Caco-2 (cell line): ENCODE data around the gene MEGF6. TPM values are rescaled to one million over a fixed set of nuclear protein-coding genes. Genes with fewer than 3 reads are reported as not detected.
"Not testable (repeated sequence)": the region's sequence is repeated elsewhere in the genome, so short reads cannot be mapped to it uniquely, and the experiment has no call there.

Experiments
- BruUV-seq: library from RNA; stranded (reverse); fragments of 400-500 nt; replicated peaks from 2 replicates; lab custom pipeline; 2021; lab: Mats Ljungman, UMichigan
- CTCF ChIA-PET: fragments of 300-600 bp; sonication (Branson Sonifier 250); formaldehyde crosslinking; loops from one replicate; lab custom pipeline; 2022; ENCODE audit warnings: antibody characterized with exemption; lab: Charles Lee
- POLR2A ChIA-PET: fragments of 300-600 bp; sonication (Branson Sonifier 250); formaldehyde crosslinking; loops from one replicate; lab custom pipeline; 2022; ENCODE audit warnings: antibody characterized with exemption; lab: Charles Lee
- DNase-seq, 2 experiments: peaks; one replicate each; pipeline versions ENCODE4 v3.0.0 to v3.0.0-alpha.2; 2020 to 2022
- H3K27me3 ChIP-seq: replicated peaks from 2 replicates; pipeline ENCODE4 v1.6.0; 2011; ENCODE audit warnings: low read length; ENCODE audit not compliant: control insufficient read depth, insufficient read depth
- H3K36me3 ChIP-seq: 2 replicates; pipeline ENCODE4 v1.5.1; 2011; ENCODE audit warnings: low read length; ENCODE audit not compliant: control insufficient read depth, insufficient read depth
- H3K4me1 ChIP-seq: fragments of 250-450 bp; sonication (Bioruptor Pico); 2 replicates; pipeline ENCODE4 v1.5.1; 2020; ENCODE audit warnings: mild to moderate bottlenecking
- H3K4me3 ChIP-seq: 2 replicates; pipeline ENCODE4 v1.5.1; 2011; ENCODE audit warnings: low read depth, mild to moderate bottlenecking, control low read depth, low read length
- H3K9me3 ChIP-seq: fragments of 250-450 bp; sonication (Bioruptor Pico); 2 replicates; pipeline ENCODE4 v1.5.1; 2020; ENCODE audit warnings: mild to moderate bottlenecking, moderate library complexity
- H3K27ac Mint-ChIP-seq: one replicate; pipeline ENCODE4 v1.8.0; 2022; ENCODE audit warnings: mixed read lengths; ENCODE audit not compliant: unreplicated experiment
- H3K27me3 Mint-ChIP-seq: one replicate; pipeline ENCODE4 v1.8.0; 2022; ENCODE audit warnings: mixed read lengths; ENCODE audit not compliant: insufficient read depth, unreplicated experiment
- H3K36me3 Mint-ChIP-seq: one replicate; pipeline ENCODE4 v1.8.0; 2022; ENCODE audit warnings: mild to moderate bottlenecking, mixed read lengths; ENCODE audit not compliant: insufficient read depth, unreplicated experiment
- H3K4me1 Mint-ChIP-seq: one replicate; pipeline ENCODE4 v1.8.0; 2022; ENCODE audit warnings: low read depth, mixed read lengths; ENCODE audit not compliant: unreplicated experiment
- H3K4me3 Mint-ChIP-seq: one replicate; pipeline ENCODE4 v1.8.0; 2022; ENCODE audit warnings: mild to moderate bottlenecking, moderate library complexity, mixed read lengths; ENCODE audit not compliant: unreplicated experiment
- H3K9me3 Mint-ChIP-seq: one replicate; pipeline ENCODE4 v1.8.0; 2022; ENCODE audit warnings: mixed read lengths; ENCODE audit not compliant: unreplicated experiment
- CTCF ChIP-seq, 2 experiments: fragments of 200-600 bp in 1 of 2; IDR thresholded peaks; 1 replicate in 1 of 2; 2 replicates in 1 of 2; pipeline versions ENCODE4 v1.5.1 to v1.8.0; 2011 to 2022; ENCODE audit warnings: antibody characterized with exemption in 1 of 2, control low read depth in 1 of 2, inconsistent platforms in 1 of 2, low read depth in 1 of 2, low read length in 1 of 2, mild to moderate bottlenecking in 1 of 2, moderate library complexity in 1 of 2; ENCODE audit not compliant: insufficient read depth in 1 of 2, severe bottlenecking in 1 of 2, unreplicated experiment in 1 of 2
- intact Hi-C: fragments of 100-400 bp; cut with micrococcal nuclease; formaldehyde crosslinking; loops from one replicate; pipeline ENCODE4 v1.10.0; 2022; ENCODE audit not compliant: unreplicated experiment
- total RNA-seq: library from RNA; stranded (reverse); gene quantifications from 2 replicates; pipeline ENCODE4 v1.2.3, GENCODE V29; 2022

Gene MEGF6
- total RNA-seq, 1 experiment from 2014 or later, result 13.3 TPM

GRCh38 chr1:3623441-3624199, 12.3 kb upstream of the MEGF6 start:
- Mint-ChIP-seq H3K4me3 (peak overlapping the region; percentile 85), H3K27ac (no peak overlapping the region), H3K4me1 (peaks cover 14% of the 10 kb centered on the region), H3K9me3 (no peaks in the 10 kb centered on the region), H3K27me3 (no peaks in the 10 kb centered on the region), H3K36me3 (peaks cover 28% of the 10 kb centered on the region)
- DNase-seq, result no peak
- Histone ChIP-seq H3K4me3 (peak overlapping the region; percentile 98), H3K36me3 (peaks cover 3% of the 10 kb centered on the region; the same call in 1 of the 2 replicates), H3K4me1 (peaks cover 16% of the 10 kb centered on the region), H3K27me3 (no peaks in the 10 kb centered on the region), H3K9me3 (no peaks in the 10 kb centered on the region)
- intact Hi-C loops, result loop anchor here (5.0 kb wide), 1 partner anchor 99 kb away; no protein-coding TSS in a partner anchor
- ChIA-PET POLR2A (no interaction called here), CTCF (interaction anchor here (0.9 to 2.1 kb wide), 5 partner anchors 35 to 170 kb away, joined by 3 to 5 read pairs (median 5); no protein-coding TSS in a partner anchor)
- TF ChIP-seq CTCF (IDR thresholded peaks at IDR 0.05; ENCODE audit: insufficient read depth in 1 of 2, low read depth in 1 of 2, low read length in 1 of 2, severe bottlenecking in 1 of 2, unreplicated experiment in 1 of 2), result no peak
- BruUV-seq, result no TSS peak

- BruUV-seq, H3K27ac Mint-ChIP-seq, H3K27me3 Mint-ChIP-seq, H3K36me3 ChIP-seq, H3K27me3 ChIP-seq, POLR2A ChIA-PET, H3K9me3 ChIP-seq, H3K9me3 Mint-ChIP-seq, H3K4me3 ChIP-seq, DNase-seq: not testable (repeated sequence)
- intact Hi-C loops, result loop anchor here (5.0 kb wide), 1 partner anchor 100 kb away; no protein-coding TSS in a partner anchor
- Mint-ChIP-seq H3K36me3 (peaks cover 18% of the 10 kb centered on the region), H3K4me3 (peak overlapping the region; percentile 48), H3K4me1 (peaks cover 14% of the 10 kb centered on the region)
- CTCF ChIA-PET, result interaction anchor here (1.6 to 2.6 kb wide), 2 partner anchors 57 to 169 kb away, joined by 6 to 24 read pairs; no protein-coding TSS in a partner anchor
- H3K4me1 ChIP-seq, result peaks cover 18% of the 10 kb centered on the region
These were observed 10.8 kb upstream of the MEGF6 start for GRCh38 chr1:3622102-3622501.

- peak in 1 of 2 experiments; percentile 29 for DNase-seq
- Mint-ChIP-seq H3K36me3 (peaks cover 15% of the 10 kb centered on the region), H3K4me1 (peaks cover 14% of the 10 kb centered on the region)
- POLR2A ChIA-PET, H3K9me3 Mint-ChIP-seq, H3K27ac Mint-ChIP-seq, H3K27me3 Mint-ChIP-seq, BruUV-seq, H3K9me3 ChIP-seq, H3K4me3 ChIP-seq, H3K36me3 ChIP-seq, H3K4me3 Mint-ChIP-seq, H3K27me3 ChIP-seq: not testable (repeated sequence)
- TF ChIP-seq CTCF (IDR thresholded peaks at IDR 0.05; ENCODE audit: insufficient read depth in 1 of 2, low read depth in 1 of 2, low read length in 1 of 2, severe bottlenecking in 1 of 2, unreplicated experiment in 1 of 2), result peak; percentile 34 to 46
- H3K4me1 ChIP-seq, result peaks cover 18% of the 10 kb centered on the region
- intact Hi-C loops, result loop anchor here (5.0 kb wide), 1 partner anchor 101 kb away; no protein-coding TSS in a partner anchor
- CTCF ChIA-PET, result interaction anchor here (1.3 to 2.6 kb wide), 4 partner anchors 30 to 168 kb away, joined by 4 to 24 read pairs (median 8); no protein-coding TSS in a partner anchor
These were observed 9.9 kb upstream of the MEGF6 start for GRCh38 chr1:3621151-3621671.
